ELF-1 (cell line): Measurements from ENCODE around the gene DLG5.

Experiments used
- DNase-seq: peaks from one replicate; pipeline ENCODE4 v3.0.0-alpha.2; 2016; ENCODE audit warnings: low read depth, low spot score

DLG5 gene, protein sequence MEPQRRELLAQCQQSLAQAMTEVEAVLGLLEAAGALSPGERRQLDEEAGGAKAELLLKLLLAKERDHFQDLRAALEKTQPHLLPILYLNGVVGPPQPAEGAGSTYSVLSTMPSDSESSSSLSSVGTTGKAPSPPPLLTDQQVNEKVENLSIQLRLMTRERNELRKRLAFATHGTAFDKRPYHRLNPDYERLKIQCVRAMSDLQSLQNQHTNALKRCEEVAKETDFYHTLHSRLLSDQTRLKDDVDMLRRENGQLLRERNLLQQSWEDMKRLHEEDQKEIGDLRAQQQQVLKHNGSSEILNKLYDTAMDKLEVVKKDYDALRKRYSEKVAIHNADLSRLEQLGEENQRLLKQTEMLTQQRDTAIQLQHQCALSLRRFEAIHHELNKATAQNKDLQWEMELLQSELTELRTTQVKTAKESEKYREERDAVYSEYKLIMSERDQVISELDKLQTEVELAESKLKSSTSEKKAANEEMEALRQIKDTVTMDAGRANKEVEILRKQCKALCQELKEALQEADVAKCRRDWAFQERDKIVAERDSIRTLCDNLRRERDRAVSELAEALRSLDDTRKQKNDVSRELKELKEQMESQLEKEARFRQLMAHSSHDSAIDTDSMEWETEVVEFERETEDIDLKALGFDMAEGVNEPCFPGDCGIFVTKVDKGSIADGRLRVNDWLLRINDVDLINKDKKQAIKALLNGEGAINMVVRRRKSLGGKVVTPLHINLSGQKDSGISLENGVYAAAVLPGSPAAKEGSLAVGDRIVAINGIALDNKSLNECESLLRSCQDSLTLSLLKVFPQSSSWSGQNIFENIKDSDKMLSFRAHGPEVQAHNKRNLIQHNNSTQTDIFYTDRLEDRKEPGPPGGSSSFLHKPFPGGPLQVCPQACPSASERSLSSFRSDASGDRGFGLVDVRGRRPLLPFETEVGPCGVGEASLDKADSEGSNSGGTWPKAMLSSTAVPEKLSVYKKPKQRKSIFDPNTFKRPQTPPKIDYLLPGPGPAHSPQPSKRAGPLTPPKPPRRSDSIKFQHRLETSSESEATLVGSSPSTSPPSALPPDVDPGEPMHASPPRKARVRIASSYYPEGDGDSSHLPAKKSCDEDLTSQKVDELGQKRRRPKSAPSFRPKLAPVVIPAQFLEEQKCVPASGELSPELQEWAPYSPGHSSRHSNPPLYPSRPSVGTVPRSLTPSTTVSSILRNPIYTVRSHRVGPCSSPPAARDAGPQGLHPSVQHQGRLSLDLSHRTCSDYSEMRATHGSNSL (N-terminal part only)

DNA sequence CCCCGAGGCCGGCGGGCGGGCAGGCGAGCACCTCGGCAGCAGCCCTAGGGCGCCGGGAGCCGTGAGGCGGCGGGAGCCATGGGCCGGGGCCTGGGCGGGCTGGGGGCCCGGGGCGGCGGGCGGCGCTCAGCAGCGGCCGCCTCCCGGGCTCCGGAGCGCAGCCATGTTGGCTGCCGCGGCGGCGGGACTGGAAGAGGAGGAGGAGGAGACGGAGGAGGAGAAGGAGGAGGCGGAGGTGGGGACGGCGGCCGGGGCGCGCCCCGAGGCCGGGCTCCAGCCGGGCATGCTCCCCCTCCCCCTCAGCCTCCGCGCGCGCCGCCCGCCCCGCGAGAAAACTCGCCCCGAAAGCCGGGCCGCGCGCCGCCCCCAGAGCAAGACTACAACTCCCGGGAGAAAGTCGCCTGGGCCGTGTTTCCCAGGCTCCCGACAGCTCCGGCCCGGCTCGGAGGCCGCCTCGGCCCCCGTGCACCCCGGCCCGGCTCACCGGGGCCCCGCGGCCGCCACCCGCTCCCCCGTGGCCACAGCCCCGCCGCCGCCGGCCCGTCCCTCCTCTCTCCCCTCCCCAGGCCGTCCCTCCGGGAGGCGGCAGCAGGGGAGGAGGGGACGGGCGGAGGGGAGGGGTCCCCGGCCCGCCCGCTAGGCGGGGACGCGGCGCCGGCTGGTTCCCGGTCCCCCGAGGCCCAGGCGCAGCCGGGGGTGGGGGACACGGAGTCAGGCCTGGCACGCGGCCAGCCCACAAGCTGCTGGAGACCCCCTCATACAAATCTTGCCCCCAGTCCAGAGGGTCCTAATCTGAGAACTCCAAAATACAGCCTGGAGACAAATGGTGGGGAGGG is at the start of gene DLG5:
DLG5 (minus strand) TSS at position 190 of the 836 bp plus-strand sequence. CDS start 235 bp downstream, outside the sequence.
- DNase-seq, result peak; percentile 33

DNA sequence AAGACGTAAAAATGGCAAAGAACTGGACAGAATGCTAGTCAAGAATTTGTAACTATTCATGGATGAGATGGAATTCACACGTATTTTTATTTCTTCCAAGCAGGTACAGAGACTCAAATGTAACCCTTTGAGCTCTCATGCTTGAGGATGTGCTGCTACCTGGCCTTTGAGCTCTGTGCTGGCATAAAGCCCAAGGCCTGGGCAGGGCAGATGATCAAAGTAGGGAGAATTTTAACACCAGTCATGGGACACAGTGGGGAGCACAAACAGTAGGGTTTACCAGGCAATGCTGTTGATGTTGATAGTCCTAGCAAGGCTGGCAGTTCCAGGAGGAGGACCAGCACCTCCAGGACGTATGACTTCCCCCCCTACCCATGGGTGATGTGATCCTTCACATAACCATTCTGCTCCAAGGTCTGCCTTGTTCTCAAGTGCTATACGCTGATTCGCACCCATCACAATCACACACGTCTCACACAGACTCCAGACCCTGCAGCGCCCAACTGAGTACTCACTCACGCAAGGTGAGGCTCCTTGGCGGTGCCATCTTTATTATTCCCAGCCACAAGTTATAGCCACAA is 48.6 kb upstream of the DLG5 start:
- no peak for DNase-seq

DNA sequence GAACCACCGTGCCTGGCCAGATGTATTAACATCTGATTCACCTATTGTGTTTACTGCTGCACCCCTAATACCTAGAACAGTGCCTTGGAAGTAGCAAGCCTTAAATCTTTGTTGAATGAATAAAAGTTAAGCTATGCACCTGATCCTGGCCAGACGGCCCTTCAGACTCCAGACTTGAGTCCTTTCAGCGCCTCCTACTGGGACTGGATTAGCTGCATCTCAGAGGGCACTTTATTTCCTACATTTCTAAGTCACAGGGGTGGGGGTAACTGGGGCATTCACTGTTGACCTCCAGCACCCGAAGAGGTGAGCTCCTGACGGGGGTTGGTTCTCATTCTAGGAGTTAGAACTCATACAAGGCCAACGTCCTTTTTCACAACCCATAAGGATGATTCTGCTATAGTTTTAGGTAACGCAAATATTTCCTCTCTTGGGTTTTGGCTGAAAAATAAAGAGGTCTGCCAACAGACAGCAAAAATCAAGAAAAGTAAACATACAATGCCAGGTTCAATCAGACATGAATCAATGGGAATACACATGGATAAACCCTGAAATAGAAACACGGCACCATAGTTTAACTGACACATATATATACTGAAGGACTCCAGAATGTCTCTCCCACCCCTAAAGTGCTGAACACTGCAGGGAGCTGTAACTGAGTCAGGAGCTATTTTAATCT is 48.0 kb upstream of the DLG5 start:
- peak; percentile 68 for DNase-seq

DNA sequence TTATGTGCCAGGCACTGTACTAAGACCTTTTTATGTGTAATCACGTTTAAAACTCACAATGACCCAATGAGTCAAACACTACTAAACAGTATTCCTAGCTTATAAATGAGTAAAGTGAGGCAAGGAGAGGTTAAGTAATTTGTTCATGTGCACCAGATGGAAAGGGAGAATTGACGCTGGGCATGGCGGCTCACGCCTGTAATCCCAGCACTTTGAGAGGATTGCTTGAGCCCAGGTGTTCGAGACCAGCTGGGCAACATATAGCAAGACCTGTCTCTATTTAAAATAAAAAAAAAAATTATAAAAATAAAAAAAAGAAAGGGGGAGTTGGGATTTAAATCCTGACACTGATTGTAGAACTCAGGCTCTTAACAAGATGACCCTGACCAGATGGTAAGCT is 46.7 kb upstream of the DLG5 start:
- no peak for DNase-seq

DNA sequence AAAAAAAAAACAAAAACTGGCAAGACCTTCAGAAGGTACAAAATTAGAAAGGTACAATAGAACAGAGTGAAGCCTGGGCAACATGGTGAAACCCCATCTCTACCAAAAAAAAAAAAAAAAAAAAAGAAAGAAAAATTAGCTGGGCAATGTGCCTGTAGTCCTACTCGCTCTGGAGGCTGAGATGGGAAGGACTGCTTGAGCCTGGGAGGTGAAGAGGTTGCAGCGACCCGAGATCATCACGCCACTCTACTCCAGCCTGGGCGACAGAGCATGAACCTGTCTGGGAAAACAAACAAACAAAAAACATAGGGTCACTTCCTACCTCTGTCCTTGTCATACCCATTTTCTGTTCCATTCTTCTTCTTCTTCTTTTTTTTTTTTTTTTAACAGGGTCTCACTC is 45.6 kb upstream of the DLG5 start:
- no peak for DNase-seq

DNA sequence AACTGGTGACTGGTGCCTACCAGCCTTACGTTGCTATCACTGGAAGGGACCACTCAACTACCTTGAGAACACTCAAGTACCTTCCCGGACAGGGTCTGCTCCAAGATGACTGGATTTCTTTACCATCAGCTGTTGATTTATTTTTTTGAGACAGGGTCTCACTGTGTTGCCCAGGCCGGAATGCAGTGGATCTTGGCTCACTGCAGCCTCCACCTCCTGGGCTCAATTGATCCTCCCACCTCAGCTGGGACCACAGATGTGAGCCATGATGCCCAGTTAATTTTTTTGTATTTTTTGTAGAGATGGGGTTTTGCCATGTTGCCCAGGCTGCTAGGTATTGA is 45.2 kb upstream of the DLG5 start:
- DNase-seq, result no peak

DNA sequence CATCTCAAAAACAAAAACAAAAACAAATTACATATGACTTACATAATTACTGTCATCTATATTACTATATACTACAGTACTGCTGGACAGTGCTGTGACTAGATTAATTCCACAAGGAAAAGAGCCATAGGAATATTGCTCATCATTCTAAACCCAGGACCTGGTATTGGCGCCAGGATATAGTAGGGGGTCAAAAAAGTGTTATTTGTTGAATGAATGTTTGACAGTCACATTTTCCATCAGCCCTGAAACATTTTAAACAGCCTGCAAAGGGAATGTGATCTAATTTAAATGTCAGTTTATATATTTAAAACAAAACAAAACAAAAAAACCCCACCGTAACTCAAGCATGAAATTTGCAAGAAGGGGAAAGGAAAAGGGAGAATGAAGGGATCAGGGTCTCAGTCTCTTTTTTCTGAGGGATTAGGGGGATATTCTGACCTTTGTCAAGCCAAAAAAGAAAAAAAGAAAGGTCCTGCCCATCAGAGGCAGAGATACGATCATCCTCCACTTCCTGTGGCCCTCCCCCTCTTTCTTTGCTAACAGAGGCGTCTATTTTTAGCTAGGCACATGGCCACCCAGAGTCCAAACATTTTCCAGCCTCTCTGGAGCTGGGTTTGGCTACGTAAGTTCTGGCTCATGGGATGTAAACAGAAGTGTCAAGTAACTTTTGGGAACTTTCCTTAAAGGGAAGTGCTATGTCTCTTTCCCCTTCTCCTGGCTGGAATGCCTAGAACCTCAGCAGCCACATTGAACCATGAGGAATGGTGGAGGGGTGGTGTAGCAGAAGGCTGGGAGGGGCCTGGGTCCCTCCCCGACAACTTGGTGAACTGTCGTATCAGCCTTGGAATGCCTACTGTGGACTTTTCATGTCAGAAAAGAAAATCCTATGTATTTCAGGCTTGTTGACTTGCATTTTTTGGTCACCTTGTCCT is 44.6 kb upstream of the DLG5 start:
- peak; percentile 82 for DNase-seq

DNA sequence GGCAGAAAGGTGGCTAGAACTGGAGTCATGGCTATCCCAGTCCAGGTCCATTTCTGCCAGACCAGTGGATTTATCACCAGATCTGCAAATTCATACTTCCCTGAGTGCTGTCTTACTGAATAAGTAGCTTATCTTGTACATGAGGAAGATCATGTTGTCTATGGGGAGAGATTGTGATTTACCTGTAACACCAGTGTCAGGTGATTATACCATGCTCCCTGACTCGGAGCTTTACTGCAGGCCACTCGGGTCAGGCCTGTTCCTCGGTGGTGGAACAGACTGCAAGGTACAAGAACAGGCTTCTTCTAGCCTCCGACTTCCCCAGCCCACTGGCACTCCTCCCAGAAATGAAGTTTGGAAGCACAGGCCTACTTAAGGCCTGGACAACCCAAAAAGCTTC is 42.6 kb upstream of the DLG5 start:
- DNase-seq, result no peak

DNA sequence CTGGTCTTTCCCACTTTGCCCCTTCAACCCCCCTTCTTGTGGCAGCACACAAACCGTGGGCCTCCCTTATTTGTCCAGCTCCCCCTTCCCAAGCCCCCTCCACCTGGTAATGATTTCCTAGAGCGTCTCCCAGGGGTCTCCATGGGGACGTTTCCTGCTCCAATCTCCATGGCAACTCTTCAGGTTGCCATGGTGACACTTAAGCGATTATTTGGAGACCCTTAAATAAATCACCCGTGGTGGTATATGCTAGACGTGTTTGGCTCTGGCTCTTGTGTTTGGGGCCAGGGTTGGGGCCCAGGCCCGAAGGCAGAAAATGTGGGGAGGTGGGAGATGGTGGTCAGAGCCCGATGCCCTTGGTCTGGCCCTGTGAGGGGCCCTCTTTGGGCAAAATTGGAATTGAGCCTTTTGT is 41.1 kb upstream of the DLG5 start:
- no peak for DNase-seq

DNA sequence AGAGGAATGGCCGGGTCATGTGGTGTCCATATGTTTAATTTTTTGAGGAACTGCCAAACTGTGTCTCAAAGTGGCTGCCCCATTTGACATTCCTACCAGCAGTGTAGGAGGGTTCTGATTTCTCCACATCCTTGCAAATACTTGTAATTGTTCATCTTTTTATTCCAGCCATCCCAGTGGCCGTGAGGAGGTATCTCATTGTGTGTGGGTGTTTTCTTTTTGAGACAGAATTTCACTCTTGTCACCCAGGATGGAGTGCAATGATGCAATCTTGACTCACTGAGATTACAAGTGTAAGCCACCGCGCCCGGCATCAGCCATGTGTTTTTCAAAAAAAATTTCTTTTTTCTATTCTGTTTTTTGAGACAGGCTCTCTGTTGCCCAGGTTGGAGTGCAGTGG is 38.7 kb upstream of the DLG5 start:
- no peak for DNase-seq

DNA sequence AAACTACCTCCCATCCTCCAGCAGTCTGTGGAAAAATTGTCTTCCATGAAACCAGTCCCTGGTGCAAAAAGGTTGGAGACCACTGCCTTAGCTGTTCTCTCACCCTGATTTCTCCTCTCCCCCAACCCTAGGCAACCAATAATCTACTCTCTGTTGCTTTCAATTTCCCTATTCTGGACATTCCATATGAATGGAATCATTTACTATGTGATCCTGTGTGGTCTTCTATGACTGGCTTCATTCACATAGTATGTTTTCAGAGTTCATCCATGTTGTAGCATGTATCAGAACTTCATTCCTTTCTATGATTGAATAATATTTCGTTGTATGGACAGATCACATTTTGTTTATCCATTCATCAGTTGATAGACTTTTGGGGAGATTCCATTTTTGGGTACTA is 38.3 kb upstream of the DLG5 start:
- no peak for DNase-seq

DNA sequence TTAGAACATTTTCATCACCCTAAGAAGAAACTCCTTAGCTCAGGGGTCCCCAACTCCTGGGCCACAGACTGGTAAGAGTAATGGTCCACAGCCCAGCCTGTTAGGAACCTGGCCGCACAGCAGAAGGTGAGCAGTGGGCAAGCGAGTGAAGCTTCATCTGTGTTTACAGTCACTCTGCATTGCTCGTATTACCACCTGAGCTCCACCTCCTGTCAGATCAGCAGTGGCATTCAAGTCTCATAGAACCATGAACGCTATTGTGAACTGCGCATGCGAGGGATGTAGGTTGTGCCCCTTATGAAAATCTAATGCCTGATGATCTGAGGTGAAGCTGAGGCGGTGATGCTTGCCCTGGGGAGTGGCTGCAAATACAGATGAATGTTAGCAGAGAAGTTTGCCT is 37.3 kb upstream of the DLG5 start:
- DNase-seq, result no peak

DNA sequence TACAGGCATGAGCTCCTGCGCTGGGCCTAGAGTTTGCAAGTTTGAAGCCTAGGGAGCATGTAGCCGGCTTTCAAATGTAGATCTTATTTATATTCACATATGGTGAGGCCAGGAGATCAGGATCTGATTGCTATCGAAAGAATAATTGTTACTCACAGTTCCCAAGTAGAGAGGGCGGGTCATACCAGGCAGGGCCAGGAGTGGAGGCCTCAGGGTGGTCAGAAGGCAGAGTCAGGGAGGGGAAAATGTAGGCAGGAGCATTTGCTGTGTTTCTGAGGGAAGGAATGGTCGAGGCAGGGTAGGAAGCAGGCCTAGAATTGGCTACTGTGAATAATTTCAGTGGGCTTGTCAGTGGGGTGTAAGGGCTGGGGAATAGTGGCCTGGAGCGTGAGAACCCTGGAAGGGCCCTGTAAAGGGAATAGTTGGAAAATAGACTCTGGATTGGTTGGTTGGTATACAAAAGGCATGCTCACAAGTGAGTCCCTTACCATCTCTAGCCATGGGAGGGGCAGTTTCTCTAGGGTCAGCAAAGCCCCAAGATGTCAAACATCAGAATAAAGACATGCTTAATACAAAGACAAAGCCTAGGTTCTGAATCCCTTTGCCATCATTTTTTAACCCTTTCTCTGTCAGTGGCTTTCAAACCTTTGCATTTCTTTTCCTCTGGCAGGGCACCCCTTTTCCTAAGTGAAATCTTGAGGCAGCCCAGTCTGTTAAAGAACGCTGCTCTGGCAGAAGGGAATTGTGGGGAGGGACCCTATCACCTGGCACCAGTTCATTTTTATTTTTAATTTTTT is 36.0 kb upstream of the DLG5 start:
- DNase-seq, result no peak

DNA sequence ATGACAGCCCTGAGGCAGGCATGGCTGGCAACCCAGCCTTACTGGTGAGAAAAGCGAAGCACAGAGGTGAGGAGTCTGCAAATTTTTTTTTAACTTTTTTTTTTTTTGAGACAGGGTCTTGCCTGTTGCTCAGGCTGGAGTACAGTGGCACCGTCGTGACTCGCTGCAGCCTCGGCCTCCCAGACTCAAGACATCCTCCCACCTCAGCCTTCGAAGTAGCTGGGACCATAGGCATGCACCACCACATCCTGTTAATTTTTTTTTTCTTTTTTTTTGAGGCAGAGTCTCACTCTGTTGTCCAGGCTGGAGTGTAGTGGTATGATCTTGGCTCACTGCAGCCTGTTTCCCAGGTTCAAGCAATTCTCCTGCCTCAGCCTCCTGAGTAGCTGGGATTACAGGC is 35.1 kb upstream of the DLG5 start:
- DNase-seq, result no peak

DNA sequence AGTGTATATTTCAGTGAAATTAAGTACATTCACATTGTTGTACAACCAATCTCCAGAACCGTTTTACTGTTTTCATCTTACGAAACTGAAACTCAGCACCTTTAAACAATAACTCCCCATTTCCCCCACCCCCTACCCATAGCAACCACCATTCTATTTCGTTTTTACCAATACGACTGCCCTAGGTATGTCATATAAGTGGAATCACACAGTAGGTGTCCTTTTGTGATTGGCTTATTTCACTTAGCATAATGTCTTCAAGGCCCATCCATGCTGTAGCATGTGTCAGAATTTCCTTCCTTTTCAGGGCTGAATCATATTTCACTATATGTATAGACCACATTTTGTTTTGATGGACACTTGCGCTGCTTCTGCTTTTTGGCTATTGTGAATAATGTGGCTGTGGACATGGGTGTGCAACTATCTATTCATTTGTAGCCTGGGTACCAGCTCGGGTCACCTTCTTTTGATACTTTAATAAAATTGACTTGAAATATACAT is 34.3 kb upstream of the DLG5 start:
- DNase-seq, result no peak

DNA sequence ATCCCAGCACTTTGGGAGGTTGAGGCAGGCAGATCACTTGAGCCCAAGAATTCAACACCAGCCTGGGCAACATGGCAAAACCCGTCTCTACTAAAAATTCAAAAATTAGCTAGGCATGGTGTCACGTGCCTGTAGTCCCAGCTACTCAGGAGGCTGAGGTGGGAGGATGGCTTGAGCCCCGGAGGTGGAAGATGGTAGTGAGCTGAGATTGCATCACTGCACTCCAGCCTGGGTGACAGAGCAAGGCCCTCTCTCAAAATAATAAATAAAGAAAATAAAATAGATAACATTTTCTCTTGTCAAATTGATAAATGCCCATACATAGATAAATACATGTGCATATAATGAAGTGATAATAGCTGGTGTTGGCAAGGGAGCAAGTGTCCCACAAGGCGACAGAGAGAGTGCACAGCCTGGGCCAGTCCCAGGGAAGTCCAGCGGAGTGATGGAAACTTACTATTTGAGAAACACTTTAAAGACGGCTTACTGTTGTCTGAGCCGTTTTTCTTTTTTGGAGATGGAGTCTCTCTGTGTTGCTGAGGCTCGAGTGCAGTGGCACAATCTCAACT is 33.4 kb upstream of the DLG5 start:
- no peak for DNase-seq

DNA sequence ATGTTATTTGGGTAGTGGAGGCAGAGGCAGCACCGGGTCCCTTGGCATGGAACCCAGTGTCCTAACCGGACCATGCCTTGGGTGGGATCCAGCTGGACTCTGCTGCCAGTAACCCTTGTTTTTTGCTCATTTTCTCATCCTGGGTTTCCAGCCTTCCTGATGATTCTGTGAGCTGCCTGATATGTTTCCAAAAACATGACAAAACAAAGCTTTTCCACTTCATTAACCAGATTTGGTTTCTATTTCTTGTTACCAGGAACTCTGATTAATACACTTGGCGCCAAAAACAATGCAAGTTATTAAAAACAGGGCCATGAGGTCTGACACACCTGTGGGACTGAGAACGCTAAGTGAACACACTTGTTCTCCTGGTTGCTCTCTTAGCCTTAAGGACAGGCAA is 32.8 kb upstream of the DLG5 start:
- no peak for DNase-seq

DNA sequence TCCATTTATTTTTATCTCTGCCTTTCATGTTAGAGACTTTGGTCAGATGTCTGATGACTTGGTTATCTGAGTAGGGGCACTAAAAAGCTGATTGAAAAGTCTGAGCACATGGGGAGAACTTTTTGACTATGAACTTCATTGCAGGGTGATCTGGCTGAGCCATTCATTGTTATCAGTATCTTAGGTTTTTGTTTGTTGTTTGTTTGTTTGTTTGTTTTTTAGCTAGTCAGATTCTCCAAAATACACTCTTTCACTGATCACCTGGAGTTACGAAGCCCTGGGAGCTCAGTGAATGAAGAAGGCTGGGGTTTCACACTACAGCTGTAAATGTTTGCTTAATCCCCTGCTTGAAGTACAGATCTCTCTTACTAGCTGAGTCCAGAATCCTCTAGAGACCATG is 28.6 kb upstream of the DLG5 start:
- no peak for DNase-seq
